ENCODE measurements around the gene EXOC3L4. TPM values are rescaled to one million over a fixed set of nuclear protein-coding genes. Genes with fewer than 3 reads are reported as not detected.

EXOC3L4 gene
- total RNA-seq, 1 experiment from 2014 or later = 10.9 TPM

DNA sequence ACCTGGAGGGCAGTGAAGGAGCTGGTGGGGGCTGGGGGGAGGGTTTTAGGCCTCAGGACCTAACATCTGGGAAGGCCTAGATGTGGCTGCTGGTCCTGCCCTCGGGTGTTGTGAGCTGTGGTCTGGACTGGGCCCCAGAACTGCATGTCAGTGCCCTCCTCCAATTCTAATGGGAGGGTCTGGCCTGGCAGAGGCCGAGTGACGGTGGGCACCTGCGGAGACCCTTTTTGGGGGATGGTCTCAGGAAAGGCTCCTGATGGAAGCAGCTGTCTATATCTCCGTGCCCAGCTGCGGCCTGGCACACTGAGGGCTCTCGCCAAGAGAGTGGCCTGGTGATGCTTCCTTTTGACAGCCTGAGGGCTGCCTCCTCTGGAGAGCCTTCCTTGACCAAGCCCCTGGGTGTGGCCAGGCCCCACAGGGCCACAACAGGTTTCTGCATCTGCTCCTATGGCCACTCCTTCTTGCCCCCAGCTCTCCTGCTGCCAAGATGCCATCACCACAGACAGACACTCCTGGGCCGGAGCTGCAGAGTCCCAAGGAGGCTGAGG is 5.3 kb downstream of the EXOC3L4 start:
- Mint-ChIP-seq H3K4me1 (ENCODE audit: low read depth, unreplicated experiment) (peaks cover 13% of the 10 kb centered on the region), H3K27me3 (ENCODE audit: unreplicated experiment) (no peaks in the 10 kb centered on the region), H3K9me3 (ENCODE audit: low read depth, unreplicated experiment) (no peaks in the 10 kb centered on the region), H3K4me3 (ENCODE audit: low read depth, unreplicated experiment) (no peak overlapping the region), H3K36me3 (ENCODE audit: insufficient read depth, unreplicated experiment) (peaks cover 8% of the 10 kb centered on the region), H3K27ac (ENCODE audit: unreplicated experiment) (no peak overlapping the region)
- no TSS peak for BruUV-seq (replicated peaks)
- CTCF ChIA-PET = interaction anchor here (0.8 kb wide), 1 partner anchor 196 kb away, joined by 7 read pairs; no protein-coding TSS in a partner anchor
- DNase-seq = no peak
- intact Hi-C loops (cut with micrococcal nuclease; ENCODE audit: unreplicated experiment) = loop anchor here (5.0 kb wide), 1 partner anchor 182 kb away; no protein-coding TSS in a partner anchor
- TF ChIP-seq, protein P1, sequence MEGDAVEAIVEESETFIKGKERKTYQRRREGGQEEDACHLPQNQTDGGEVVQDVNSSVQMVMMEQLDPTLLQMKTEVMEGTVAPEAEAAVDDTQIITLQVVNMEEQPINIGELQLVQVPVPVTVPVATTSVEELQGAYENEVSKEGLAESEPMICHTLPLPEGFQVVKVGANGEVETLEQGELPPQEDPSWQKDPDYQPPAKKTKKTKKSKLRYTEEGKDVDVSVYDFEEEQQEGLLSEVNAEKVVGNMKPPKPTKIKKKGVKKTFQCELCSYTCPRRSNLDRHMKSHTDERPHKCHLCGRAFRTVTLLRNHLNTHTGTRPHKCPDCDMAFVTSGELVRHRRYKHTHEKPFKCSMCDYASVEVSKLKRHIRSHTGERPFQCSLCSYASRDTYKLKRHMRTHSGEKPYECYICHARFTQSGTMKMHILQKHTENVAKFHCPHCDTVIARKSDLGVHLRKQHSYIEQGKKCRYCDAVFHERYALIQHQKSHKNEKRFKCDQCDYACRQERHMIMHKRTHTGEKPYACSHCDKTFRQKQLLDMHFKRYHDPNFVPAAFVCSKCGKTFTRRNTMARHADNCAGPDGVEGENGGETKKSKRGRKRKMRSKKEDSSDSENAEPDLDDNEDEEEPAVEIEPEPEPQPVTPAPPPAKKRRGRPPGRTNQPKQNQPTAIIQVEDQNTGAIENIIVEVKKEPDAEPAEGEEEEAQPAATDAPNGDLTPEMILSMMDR (IDR thresholded peaks at IDR 0.05; ENCODE audit: unreplicated experiment) = no peak

DNA sequence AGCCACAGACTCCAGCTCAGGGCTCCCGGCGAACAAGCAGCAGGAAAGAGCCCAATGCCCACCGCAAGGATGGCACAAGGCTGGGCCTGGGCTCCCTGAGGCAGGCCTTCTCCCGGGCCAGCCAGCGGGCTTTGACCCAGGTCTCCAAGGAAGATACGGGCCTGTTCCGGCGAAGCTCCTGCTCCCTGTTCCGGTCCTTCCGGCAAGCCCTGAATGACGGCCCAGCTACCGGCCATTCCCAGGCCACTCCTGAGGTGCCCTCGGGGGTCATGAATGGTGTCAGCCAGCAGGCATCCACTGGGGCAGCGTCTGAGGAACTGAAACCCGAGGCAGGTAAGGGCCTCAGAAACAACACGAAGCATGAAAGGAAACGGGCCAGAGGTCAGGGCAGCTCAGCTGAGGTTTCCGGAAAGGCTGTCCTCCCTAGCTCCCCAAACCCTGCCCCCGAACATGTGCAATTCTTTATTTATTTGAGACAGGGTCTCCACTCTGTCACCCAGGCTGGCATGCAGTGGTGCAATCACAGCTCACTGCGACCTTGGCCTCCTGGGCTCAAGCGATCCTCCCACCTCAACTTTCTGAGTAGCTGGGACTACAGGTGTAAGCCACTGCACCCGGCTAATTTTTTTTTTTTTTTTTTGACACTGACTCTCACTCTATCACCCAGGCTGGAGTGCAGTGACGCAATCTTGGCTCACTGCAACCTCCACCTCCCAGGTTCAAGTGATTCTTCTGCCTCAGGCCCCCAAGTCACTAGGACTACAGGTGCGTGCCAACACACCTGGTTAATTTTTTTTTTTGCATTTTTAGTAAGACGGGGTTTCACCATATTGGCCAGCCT is 6.0 kb downstream of the EXOC3L4 start:
- Mint-ChIP-seq H3K9me3 (ENCODE audit: low read depth, unreplicated experiment) (no peaks in the 10 kb centered on the region), H3K27ac (ENCODE audit: unreplicated experiment) (no peak overlapping the region), H3K4me3 (ENCODE audit: low read depth, unreplicated experiment) (no peak overlapping the region), H3K27me3 (ENCODE audit: unreplicated experiment) (no peaks in the 10 kb centered on the region), H3K36me3 (ENCODE audit: insufficient read depth, unreplicated experiment) (peaks cover 14% of the 10 kb centered on the region), H3K4me1 (ENCODE audit: low read depth, unreplicated experiment) (peaks cover 13% of the 10 kb centered on the region)
- intact Hi-C loops (cut with micrococcal nuclease; ENCODE audit: unreplicated experiment) = loop anchor here (5.0 kb wide), 1 partner anchor 182 kb away; no protein-coding TSS in a partner anchor
- TF ChIP-seq, protein P1 (IDR thresholded peaks at IDR 0.05; ENCODE audit: unreplicated experiment) = no peak
- DNase-seq = no peak
- no TSS peak for BruUV-seq (replicated peaks)
- CTCF ChIA-PET = interaction anchor here (0.8 kb wide), 1 partner anchor 196 kb away, joined by 7 read pairs; no protein-coding TSS in a partner anchor

DNA sequence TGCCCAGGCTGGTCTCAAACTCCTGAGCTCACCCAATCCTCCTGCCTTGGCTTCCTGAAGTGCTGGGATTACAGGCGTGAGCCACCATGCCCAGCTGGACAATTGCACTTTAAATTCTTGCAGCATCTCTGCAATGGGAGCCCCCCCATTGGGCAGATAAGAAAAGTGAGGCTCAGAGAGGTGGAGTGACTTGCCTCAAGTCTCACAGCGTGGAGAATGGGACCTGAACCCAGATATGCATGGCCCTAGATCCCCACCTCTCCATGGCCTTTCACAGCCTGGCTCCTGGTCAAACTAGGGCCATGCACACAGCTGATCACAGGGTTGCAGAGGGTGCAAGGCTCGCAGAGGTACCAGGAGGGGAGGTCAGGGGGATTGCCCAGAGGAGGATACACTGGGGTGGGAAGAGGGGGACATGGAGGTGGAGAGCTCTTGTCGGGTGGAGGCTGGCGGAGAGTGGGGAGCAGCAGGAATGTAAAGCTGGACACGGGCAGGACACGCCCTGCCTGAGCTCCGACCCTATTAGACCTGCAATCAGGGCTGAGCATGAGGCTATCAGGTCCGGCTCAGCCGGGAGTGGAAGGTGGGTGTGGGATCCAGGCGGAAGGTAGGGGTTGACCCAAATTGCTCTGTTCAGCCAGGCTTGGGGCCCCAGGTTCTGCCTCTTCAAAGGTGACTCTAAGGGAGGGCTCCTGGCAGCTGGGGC is 6.9 kb downstream of the EXOC3L4 start:
- Mint-ChIP-seq H3K4me3 (ENCODE audit: low read depth, unreplicated experiment) (no peak overlapping the region), H3K27me3 (ENCODE audit: unreplicated experiment) (no peaks in the 10 kb centered on the region), H3K9me3 (ENCODE audit: low read depth, unreplicated experiment) (no peaks in the 10 kb centered on the region), H3K36me3 (ENCODE audit: insufficient read depth, unreplicated experiment) (peaks cover 17% of the 10 kb centered on the region), H3K4me1 (ENCODE audit: low read depth, unreplicated experiment) (peaks cover 13% of the 10 kb centered on the region), H3K27ac (ENCODE audit: unreplicated experiment) (no peak overlapping the region)
- CTCF ChIA-PET = no interaction called here
- no peak for DNase-seq
- intact Hi-C loops (cut with micrococcal nuclease; ENCODE audit: unreplicated experiment) = loop anchor here (5.0 kb wide), 1 partner anchor 181 kb away; no protein-coding TSS in a partner anchor
- TF ChIP-seq, protein P1 (IDR thresholded peaks at IDR 0.05; ENCODE audit: unreplicated experiment) = no peak
- BruUV-seq (replicated peaks) = no TSS peak

DNA sequence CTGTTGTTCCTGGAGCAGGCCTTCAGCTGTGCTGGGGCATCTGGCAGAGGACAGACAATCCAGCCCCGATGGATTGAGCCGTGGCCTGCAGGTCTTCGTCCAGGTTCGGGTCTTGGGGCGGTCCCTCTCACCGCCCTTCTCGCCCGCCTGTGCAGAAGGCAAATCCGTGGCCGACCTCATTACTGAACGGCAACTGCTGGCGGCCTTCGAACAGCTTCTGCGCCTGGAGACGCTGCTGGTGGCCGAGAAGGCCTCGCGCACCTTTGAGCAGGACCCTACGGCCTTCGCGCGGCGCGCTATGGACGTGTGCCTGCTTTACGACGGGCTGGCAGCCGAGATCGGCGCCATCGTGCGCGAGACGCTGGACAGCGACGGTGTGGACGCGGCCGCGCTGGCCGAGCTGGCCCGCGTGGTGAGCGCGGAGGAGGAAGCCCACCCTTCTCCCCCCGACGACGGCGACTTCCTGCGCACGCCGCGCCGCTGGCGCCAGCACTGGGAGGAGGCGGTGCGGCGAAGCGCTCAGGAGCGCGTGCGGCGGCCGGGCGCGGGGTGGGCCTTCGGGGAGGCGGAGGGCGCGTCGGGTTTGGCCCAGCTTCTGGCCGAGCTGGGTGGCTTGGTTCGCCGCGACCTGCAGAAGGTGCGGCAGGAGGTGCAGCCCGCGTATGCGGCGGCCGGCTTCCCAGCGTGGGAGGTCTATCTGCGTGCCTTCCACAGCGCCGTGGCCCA is 7.6 kb downstream of the EXOC3L4 start:
- Mint-ChIP-seq H3K9me3 (ENCODE audit: low read depth, unreplicated experiment) (no peaks in the 10 kb centered on the region), H3K27me3 (ENCODE audit: unreplicated experiment) (no peaks in the 10 kb centered on the region), H3K36me3 (ENCODE audit: insufficient read depth, unreplicated experiment) (peaks cover 17% of the 10 kb centered on the region), H3K4me3 (ENCODE audit: low read depth, unreplicated experiment) (no peak overlapping the region), H3K4me1 (ENCODE audit: low read depth, unreplicated experiment) (peaks cover 13% of the 10 kb centered on the region), H3K27ac (ENCODE audit: unreplicated experiment) (no peak overlapping the region)
- TF ChIP-seq, protein P1 (IDR thresholded peaks at IDR 0.05; ENCODE audit: unreplicated experiment) = no peak
- no TSS peak for BruUV-seq (replicated peaks)
- intact Hi-C loops (cut with micrococcal nuclease; ENCODE audit: unreplicated experiment) = loop anchor here (5.0 kb wide), 1 partner anchor 180 kb away; no protein-coding TSS in a partner anchor
- no peak for DNase-seq
- CTCF ChIA-PET = no interaction called here
